ENCODE measurements around the gene CCND2. TPM values are rescaled to one million over a fixed set of nuclear protein-coding genes. Genes with fewer than 3 reads are reported as not detected.

Gene CCND2
- total RNA-seq, 1 experiment from 2014 or later = 194 TPM

DNA sequence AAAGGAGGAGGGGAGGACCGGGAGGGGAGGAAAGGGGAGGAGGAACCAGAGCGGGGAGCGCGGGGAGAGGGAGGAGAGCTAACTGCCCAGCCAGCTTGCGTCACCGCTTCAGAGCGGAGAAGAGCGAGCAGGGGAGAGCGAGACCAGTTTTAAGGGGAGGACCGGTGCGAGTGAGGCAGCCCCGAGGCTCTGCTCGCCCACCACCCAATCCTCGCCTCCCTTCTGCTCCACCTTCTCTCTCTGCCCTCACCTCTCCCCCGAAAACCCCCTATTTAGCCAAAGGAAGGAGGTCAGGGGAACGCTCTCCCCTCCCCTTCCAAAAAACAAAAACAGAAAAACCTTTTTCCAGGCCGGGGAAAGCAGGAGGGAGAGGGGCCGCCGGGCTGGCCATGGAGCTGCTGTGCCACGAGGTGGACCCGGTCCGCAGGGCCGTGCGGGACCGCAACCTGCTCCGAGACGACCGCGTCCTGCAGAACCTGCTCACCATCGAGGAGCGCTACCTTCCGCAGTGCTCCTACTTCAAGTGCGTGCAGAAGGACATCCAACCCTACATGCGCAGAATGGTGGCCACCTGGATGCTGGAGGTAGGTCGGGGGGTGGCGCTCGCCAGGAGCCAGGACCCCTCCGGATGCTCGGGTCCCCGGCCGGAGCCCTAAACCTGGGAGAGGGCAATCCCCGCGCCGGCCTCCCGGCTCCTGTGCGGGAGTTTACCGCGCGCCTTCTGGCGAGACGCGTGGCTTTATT, at the start of gene CCND2 (continued):
- TF ChIP-seq HMGA2 (CRISPR knock-in tag; IDR thresholded peaks at IDR 0.05) (no peak), TEAD4 (CRISPR knock-in tag; IDR thresholded peaks at IDR 0.05) (no peak), NR2C2 (CRISPR knock-in tag; IDR thresholded peaks at IDR 0.05) (peak; percentile 17; the same call in 1 of the 2 replicates), CREB1 (CRISPR knock-in tag; IDR thresholded peaks at IDR 0.05) (0 out of 2 replicates have a peak, but pooled peaks have one; percentile 36), EMX1 (CRISPR knock-in tag; IDR thresholded peaks at IDR 0.05) (no peak), ATF1 (CRISPR knock-in tag; IDR thresholded peaks at IDR 0.05) (no peak), SP1 (CRISPR knock-in tag; conservative IDR thresholded peaks at IDR 0.05) (peak; percentile 56), OVOL2 (CRISPR knock-in tag; IDR thresholded peaks at IDR 0.05; ENCODE audit: borderline replicate concordance) (no peak), FOXJ3 (CRISPR knock-in tag; IDR thresholded peaks at IDR 0.05; ENCODE audit: borderline replicate concordance) (no peak), ZNF232 (CRISPR knock-in tag; IDR thresholded peaks at IDR 0.05) (peak; percentile 19; the same call in 1 of the 2 replicates), GTF2I (CRISPR knock-in tag; conservative IDR thresholded peaks at IDR 0.05) (no peak), PRRX2 (CRISPR knock-in tag; IDR thresholded peaks at IDR 0.05) (no peak), ELF4 (CRISPR knock-in tag; IDR thresholded peaks at IDR 0.05; ENCODE audit: low read depth) (no peak; the same call in 1 of the 2 replicates)
- TF ChIP-seq, protein P1, sequence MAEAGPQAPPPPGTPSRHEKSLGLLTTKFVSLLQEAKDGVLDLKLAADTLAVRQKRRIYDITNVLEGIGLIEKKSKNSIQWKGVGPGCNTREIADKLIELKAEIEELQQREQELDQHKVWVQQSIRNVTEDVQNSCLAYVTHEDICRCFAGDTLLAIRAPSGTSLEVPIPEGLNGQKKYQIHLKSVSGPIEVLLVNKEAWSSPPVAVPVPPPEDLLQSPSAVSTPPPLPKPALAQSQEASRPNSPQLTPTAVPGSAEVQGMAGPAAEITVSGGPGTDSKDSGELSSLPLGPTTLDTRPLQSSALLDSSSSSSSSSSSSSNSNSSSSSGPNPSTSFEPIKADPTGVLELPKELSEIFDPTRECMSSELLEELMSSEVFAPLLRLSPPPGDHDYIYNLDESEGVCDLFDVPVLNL (CRISPR knock-in tag; IDR thresholded peaks at IDR 0.05; ENCODE audit: borderline replicate concordance, low read depth) = no peak
- TF ChIP-seq, protein P2, sequence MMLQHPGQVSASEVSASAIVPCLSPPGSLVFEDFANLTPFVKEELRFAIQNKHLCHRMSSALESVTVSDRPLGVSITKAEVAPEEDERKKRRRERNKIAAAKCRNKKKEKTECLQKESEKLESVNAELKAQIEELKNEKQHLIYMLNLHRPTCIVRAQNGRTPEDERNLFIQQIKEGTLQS (CRISPR knock-in tag; conservative IDR thresholded peaks at IDR 0.05) = peak; percentile 74; the same call in 1 of the 2 replicates
- TF ChIP-seq, protein P3, sequence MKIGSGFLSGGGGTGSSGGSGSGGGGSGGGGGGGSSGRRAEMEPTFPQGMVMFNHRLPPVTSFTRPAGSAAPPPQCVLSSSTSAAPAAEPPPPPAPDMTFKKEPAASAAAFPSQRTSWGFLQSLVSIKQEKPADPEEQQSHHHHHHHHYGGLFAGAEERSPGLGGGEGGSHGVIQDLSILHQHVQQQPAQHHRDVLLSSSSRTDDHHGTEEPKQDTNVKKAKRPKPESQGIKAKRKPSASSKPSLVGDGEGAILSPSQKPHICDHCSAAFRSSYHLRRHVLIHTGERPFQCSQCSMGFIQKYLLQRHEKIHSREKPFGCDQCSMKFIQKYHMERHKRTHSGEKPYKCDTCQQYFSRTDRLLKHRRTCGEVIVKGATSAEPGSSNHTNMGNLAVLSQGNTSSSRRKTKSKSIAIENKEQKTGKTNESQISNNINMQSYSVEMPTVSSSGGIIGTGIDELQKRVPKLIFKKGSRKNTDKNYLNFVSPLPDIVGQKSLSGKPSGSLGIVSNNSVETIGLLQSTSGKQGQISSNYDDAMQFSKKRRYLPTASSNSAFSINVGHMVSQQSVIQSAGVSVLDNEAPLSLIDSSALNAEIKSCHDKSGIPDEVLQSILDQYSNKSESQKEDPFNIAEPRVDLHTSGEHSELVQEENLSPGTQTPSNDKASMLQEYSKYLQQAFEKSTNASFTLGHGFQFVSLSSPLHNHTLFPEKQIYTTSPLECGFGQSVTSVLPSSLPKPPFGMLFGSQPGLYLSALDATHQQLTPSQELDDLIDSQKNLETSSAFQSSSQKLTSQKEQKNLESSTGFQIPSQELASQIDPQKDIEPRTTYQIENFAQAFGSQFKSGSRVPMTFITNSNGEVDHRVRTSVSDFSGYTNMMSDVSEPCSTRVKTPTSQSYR (CRISPR knock-in tag; IDR thresholded peaks at IDR 0.05) = 0 out of 2 replicates have a peak, but pooled peaks have one; percentile 56
- TF ChIP-seq, protein P4, sequence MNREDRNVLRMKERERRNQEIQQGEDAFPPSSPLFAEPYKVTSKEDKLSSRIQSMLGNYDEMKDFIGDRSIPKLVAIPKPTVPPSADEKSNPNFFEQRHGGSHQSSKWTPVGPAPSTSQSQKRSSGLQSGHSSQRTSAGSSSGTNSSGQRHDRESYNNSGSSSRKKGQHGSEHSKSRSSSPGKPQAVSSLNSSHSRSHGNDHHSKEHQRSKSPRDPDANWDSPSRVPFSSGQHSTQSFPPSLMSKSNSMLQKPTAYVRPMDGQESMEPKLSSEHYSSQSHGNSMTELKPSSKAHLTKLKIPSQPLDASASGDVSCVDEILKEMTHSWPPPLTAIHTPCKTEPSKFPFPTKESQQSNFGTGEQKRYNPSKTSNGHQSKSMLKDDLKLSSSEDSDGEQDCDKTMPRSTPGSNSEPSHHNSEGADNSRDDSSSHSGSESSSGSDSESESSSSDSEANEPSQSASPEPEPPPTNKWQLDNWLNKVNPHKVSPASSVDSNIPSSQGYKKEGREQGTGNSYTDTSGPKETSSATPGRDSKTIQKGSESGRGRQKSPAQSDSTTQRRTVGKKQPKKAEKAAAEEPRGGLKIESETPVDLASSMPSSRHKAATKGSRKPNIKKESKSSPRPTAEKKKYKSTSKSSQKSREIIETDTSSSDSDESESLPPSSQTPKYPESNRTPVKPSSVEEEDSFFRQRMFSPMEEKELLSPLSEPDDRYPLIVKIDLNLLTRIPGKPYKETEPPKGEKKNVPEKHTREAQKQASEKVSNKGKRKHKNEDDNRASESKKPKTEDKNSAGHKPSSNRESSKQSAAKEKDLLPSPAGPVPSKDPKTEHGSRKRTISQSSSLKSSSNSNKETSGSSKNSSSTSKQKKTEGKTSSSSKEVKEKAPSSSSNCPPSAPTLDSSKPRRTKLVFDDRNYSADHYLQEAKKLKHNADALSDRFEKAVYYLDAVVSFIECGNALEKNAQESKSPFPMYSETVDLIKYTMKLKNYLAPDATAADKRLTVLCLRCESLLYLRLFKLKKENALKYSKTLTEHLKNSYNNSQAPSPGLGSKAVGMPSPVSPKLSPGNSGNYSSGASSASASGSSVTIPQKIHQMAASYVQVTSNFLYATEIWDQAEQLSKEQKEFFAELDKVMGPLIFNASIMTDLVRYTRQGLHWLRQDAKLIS (CRISPR knock-in tag; IDR thresholded peaks at IDR 0.05; ENCODE audit: borderline replicate concordance) = 0 out of 2 replicates have a peak, but pooled peaks have one; percentile 49
- TF ChIP-seq, protein P5, sequence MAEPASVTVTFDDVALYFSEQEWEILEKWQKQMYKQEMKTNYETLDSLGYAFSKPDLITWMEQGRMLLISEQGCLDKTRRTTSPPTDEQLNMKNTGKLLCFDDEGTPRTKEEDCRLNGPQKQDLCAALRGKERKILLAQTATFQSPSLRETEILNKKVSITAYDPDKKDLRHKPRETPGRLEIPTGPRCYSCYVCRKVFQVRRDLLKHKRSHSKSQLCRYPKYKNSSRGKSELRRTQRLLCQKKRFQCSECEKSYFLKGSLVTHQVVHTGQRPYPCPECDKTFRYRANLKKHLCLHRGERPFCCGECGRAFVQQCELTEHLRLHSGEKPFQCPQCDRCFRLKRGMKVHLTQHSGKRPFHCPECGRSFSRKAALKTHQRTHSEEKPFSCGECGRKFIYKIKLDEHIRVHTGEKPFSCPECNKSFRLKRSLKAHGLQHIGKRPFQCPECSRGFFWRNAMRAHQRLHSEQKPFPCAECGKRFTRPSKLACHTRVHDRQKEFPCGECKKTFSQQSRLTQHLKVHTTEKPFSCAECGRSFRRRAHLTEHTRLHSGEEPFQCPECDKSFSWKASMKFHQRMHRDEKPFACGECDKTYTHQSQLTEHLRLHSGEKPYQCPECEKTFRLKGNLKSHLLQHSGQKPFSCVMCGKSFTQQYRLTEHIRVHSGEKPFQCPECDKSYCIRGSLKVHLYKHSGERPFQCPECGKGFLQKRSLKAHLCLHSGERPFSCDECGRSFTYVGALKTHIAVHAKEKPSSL (CRISPR knock-in tag; conservative IDR thresholded peaks at IDR 0.05) = no peak
- TF ChIP-seq, protein P6, sequence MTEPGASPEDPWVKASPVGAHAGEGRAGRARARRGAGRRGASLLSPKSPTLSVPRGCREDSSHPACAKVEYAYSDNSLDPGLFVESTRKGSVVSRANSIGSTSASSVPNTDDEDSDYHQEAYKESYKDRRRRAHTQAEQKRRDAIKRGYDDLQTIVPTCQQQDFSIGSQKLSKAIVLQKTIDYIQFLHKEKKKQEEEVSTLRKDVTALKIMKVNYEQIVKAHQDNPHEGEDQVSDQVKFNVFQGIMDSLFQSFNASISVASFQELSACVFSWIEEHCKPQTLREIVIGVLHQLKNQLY (CRISPR knock-in tag; IDR thresholded peaks at IDR 0.05) = no peak
- TF ChIP-seq, protein P7, sequence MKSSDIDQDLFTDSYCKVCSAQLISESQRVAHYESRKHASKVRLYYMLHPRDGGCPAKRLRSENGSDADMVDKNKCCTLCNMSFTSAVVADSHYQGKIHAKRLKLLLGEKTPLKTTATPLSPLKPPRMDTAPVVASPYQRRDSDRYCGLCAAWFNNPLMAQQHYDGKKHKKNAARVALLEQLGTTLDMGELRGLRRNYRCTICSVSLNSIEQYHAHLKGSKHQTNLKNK (CRISPR knock-in tag; IDR thresholded peaks at IDR 0.05) = no peak
- TF ChIP-seq, protein P8, sequence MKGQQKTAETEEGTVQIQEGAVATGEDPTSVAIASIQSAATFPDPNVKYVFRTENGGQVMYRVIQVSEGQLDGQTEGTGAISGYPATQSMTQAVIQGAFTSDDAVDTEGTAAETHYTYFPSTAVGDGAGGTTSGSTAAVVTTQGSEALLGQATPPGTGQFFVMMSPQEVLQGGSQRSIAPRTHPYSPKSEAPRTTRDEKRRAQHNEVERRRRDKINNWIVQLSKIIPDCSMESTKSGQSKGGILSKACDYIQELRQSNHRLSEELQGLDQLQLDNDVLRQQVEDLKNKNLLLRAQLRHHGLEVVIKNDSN (CRISPR knock-in tag; IDR thresholded peaks at IDR 0.05) = no peak
- TF ChIP-seq, protein P9, sequence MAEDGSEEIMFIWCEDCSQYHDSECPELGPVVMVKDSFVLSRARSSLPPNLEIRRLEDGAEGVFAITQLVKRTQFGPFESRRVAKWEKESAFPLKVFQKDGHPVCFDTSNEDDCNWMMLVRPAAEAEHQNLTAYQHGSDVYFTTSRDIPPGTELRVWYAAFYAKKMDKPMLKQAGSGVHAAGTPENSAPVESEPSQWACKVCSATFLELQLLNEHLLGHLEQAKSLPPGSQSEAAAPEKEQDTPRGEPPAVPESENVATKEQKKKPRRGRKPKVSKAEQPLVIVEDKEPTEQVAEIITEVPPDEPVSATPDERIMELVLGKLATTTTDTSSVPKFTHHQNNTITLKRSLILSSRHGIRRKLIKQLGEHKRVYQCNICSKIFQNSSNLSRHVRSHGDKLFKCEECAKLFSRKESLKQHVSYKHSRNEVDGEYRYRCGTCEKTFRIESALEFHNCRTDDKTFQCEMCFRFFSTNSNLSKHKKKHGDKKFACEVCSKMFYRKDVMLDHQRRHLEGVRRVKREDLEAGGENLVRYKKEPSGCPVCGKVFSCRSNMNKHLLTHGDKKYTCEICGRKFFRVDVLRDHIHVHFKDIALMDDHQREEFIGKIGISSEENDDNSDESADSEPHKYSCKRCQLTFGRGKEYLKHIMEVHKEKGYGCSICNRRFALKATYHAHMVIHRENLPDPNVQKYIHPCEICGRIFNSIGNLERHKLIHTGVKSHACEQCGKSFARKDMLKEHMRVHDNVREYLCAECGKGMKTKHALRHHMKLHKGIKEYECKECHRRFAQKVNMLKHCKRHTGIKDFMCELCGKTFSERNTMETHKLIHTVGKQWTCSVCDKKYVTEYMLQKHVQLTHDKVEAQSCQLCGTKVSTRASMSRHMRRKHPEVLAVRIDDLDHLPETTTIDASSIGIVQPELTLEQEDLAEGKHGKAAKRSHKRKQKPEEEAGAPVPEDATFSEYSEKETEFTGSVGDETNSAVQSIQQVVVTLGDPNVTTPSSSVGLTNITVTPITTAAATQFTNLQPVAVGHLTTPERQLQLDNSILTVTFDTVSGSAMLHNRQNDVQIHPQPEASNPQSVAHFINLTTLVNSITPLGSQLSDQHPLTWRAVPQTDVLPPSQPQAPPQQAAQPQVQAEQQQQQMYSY (CRISPR knock-in tag; IDR thresholded peaks at IDR 0.05) = no peak
